ENCODE data around the gene CD1C.
A peak's percentile ranks its signal among the peaks of the same experiment; 100 is the strongest.
"Not testable (repeated sequence)": the region's sequence is repeated elsewhere in the genome, so short reads cannot be mapped to it uniquely, and the experiment has no call there.

CD1C gene

GRCh38 chr1:158329300-158329699 is 39.6 kb downstream of the CD1C start:
- FAIRE-seq (no peak), DNase-seq (ENCODE audit: insufficient read length) (no peak)
- TF ChIP-seq POLR2AphosphoS5 (IDR thresholded peaks at IDR 0.05; ENCODE audit: low read depth, low read length) (no peak), TAF1 (IDR thresholded peaks at IDR 0.05; ENCODE audit: borderline replicate concordance, low read depth, low read length) (no peak), POLR2A (IDR thresholded peaks at IDR 0.05; ENCODE audit: low read depth, low read length) (no peak)

GRCh38 chr1:158329733-158330132 is 40.0 kb downstream of the CD1C start:
- no peak for DNase-seq (ENCODE audit: insufficient read length)
- TF ChIP-seq POLR2A (IDR thresholded peaks at IDR 0.05; ENCODE audit: low read depth, low read length): no peak
- no peak for TF ChIP-seq POLR2AphosphoS5 (IDR thresholded peaks at IDR 0.05; ENCODE audit: low read depth, low read length)
- no peak for TF ChIP-seq TAF1 (IDR thresholded peaks at IDR 0.05; ENCODE audit: borderline replicate concordance, low read depth, low read length)
- FAIRE-seq: peak; percentile 83

GRCh38 chr1:158330391-158331105 is 40.8 kb downstream of the CD1C start:
- TF ChIP-seq POLR2A (IDR thresholded peaks at IDR 0.05; ENCODE audit: low read depth, low read length) (no peak), TAF1 (IDR thresholded peaks at IDR 0.05; ENCODE audit: borderline replicate concordance, low read depth, low read length) (no peak), POLR2AphosphoS5 (IDR thresholded peaks at IDR 0.05; ENCODE audit: low read depth, low read length) (no peak)
- no peak for DNase-seq (ENCODE audit: insufficient read length)
- no peak for FAIRE-seq

GRCh38 chr1:158331106-158331425 is 41.3 kb downstream of the CD1C start:
- DNase-seq (ENCODE audit: insufficient read length) (no peak), FAIRE-seq (no peak)
- no peak for TF ChIP-seq TAF1 (IDR thresholded peaks at IDR 0.05; ENCODE audit: borderline replicate concordance, low read depth, low read length)
- no peak for TF ChIP-seq POLR2AphosphoS5 (IDR thresholded peaks at IDR 0.05; ENCODE audit: low read depth, low read length)
- TF ChIP-seq POLR2A (IDR thresholded peaks at IDR 0.05; ENCODE audit: low read depth, low read length): no peak

GRCh38 chr1:158331481-158332150 is 41.9 kb downstream of the CD1C start, which contains the start of gene CD1B:
CD1B (minus strand) TSS chr1:158331531; CDS start chr1:158331423, 108 bp downstream.
- DNase-seq (ENCODE audit: insufficient read length) (no peak), FAIRE-seq (no peak)
- TF ChIP-seq POLR2A (IDR thresholded peaks at IDR 0.05; ENCODE audit: low read depth, low read length) (no peak), TAF1 (IDR thresholded peaks at IDR 0.05; ENCODE audit: borderline replicate concordance, low read depth, low read length) (no peak), POLR2AphosphoS5 (IDR thresholded peaks at IDR 0.05; ENCODE audit: low read depth, low read length) (no peak)

- no peak for FAIRE-seq
- no peak for TF ChIP-seq POLR2A (IDR thresholded peaks at IDR 0.05; ENCODE audit: low read depth, low read length)
- TF ChIP-seq POLR2AphosphoS5 (IDR thresholded peaks at IDR 0.05; ENCODE audit: low read depth, low read length): no peak
- no peak for TF ChIP-seq TAF1 (IDR thresholded peaks at IDR 0.05; ENCODE audit: borderline replicate concordance, low read depth, low read length)
- DNase-seq (ENCODE audit: insufficient read length): no peak
Measured at GRCh38 chr1:158333405-158334155, 43.9 kb downstream of the CD1C start.

GRCh38 chr1:158334526-158335212 is 44.9 kb downstream of the CD1C start:
- DNase-seq (ENCODE audit: insufficient read length): no peak
- no peak for FAIRE-seq
- TF ChIP-seq POLR2A (IDR thresholded peaks at IDR 0.05; ENCODE audit: low read depth, low read length) (no peak), POLR2AphosphoS5 (IDR thresholded peaks at IDR 0.05; ENCODE audit: low read depth, low read length) (no peak), TAF1 (IDR thresholded peaks at IDR 0.05; ENCODE audit: borderline replicate concordance, low read depth, low read length) (no peak)

- TF ChIP-seq TAF1 (IDR thresholded peaks at IDR 0.05; ENCODE audit: borderline replicate concordance, low read depth, low read length): no peak
- no peak for TF ChIP-seq POLR2A (IDR thresholded peaks at IDR 0.05; ENCODE audit: low read depth, low read length)
- TF ChIP-seq POLR2AphosphoS5 (IDR thresholded peaks at IDR 0.05; ENCODE audit: low read depth, low read length): no peak
- DNase-seq (ENCODE audit: insufficient read length) (no peak), FAIRE-seq (no peak)
Measured at GRCh38 chr1:158335213-158335532, 45.5 kb downstream of the CD1C start.

GRCh38 chr1:158336413-158336812 is 46.7 kb downstream of the CD1C start:
- DNase-seq (ENCODE audit: insufficient read length); FAIRE-seq: not testable (repeated sequence)

Measured in GM12892 (cell line).